Fibroblast of lung (primary cell): ENCODE results near the gene ENTR1. TPM values are rescaled to one million over a fixed set of nuclear protein-coding genes. Genes with fewer than 3 reads are reported as not detected.

Source experiments
- DNase-seq, 2 donors: peaks; one replicate each; pipeline versions ENCODE4 v3.0.0 to v3.0.0-alpha.2; 2010; ENCODE audit warnings: low read depth in 2 of 2
- H2AFZ ChIP-seq: 2 replicates; pipeline ENCODE4 v1.5.1; 2012; ENCODE audit warnings: low read length, control low read depth, inconsistent platforms
- H3K27ac ChIP-seq: 2 replicates; pipeline ENCODE4 v1.5.1; 2011; ENCODE audit warnings: low read length, control low read depth; ENCODE audit not compliant: insufficient read depth
- H3K27me3 ChIP-seq: 2 replicates; pipeline ENCODE4 v1.5.1; 2011; ENCODE audit warnings: mild to moderate bottlenecking, low read length; ENCODE audit not compliant: control insufficient read depth, insufficient read depth
- H3K36me3 ChIP-seq: 2 replicates; pipeline ENCODE4 v1.5.1; 2011; ENCODE audit warnings: low read length; ENCODE audit not compliant: control insufficient read depth, insufficient read depth
- H3K4me1 ChIP-seq: 2 replicates; pipeline ENCODE4 v1.5.1; 2011; ENCODE audit warnings: low read length; ENCODE audit not compliant: control insufficient read depth, insufficient read depth; ENCODE audit errors: extremely low read depth
- H3K4me2 ChIP-seq: 2 replicates; pipeline ENCODE4 v1.5.1; 2011; ENCODE audit warnings: low read length, control low read depth; ENCODE audit not compliant: insufficient read depth; ENCODE audit errors: extremely low read depth
- H3K4me3 ChIP-seq, 4 experiments: fragments of 200-600 bp in 1 of 4; sonication (generic) in 1 of 4; replicated peaks in 1 of 4; 2 replicates each; pipeline ENCODE4 v1.5.1; 2011 to 2016; ENCODE audit warnings: low read length in 4 of 4, low read depth in 3 of 4, mild to moderate bottlenecking in 3 of 4, control low read depth in 2 of 4, inconsistent platforms in 1 of 4, mixed read lengths in 1 of 4; ENCODE audit not compliant: insufficient read depth in 1 of 4; ENCODE audit errors: control extremely low read depth in 1 of 4
- H3K79me2 ChIP-seq: 2 replicates; pipeline ENCODE4 v1.5.1; 2012; ENCODE audit warnings: mild to moderate bottlenecking, low read length, inconsistent platforms; ENCODE audit not compliant: control insufficient read depth, insufficient read depth
- H3K9ac ChIP-seq: 2 replicates; pipeline ENCODE4 v1.5.1; 2011; ENCODE audit warnings: mild to moderate bottlenecking, low read length, control low read depth; ENCODE audit not compliant: insufficient read depth
- H3K9me3 ChIP-seq: 2 replicates; pipeline ENCODE4 v1.5.1; 2012; ENCODE audit warnings: low read depth, low read length; ENCODE audit not compliant: control insufficient read depth, insufficient read depth
- H4K20me1 ChIP-seq: 2 replicates; pipeline ENCODE4 v1.5.1; 2011; ENCODE audit warnings: low read length; ENCODE audit not compliant: control insufficient read depth, insufficient read depth; ENCODE audit errors: extremely low read depth
- CTCF ChIP-seq, 2 donors: IDR thresholded peaks in 1 of 2; conservative IDR thresholded peaks in 1 of 2; 1 replicate in 1 of 2; 2 replicates in 1 of 2; pipeline ENCODE4 v1.5.1; 2011 to 2012; ENCODE audit warnings: low read length in 2 of 2, control low read depth in 1 of 2, inconsistent platforms in 1 of 2, low read depth in 1 of 2, mild to moderate bottlenecking in 1 of 2
- EZH2 ChIP-seq: IDR thresholded peaks from 2 replicates; pipeline ENCODE4 v1.5.1; 2012; ENCODE audit warnings: low read length, control low read depth, mild to moderate bottlenecking; ENCODE audit errors: missing control alignments
- polyA plus RNA-seq, 2 donors: library from polyadenylated mRNA; depleted of rRNA in 1 of 2; stranded (reverse) in 1 of 2; unstranded in 1 of 2; fragments of >200 nt; gene quantifications; 2 replicates each; pipeline ENCODE4 v1.2.1, GENCODE V29; 2011 to 2012; ENCODE audit warnings: missing spikeins in 1 of 2
- total RNA-seq: library from RNA; depleted of rRNA; stranded (reverse); fragments of >200 nt; gene quantifications from 2 replicates; pipeline ENCODE4 v1.2.1, GENCODE V29; 2014

ENTR1 gene
- total and polyA plus RNA-seq, 2 donors (not counting 1 experiment from before 2014, with no cell fraction given), result 24.5 to 31.9 TPM

- no peak for DNase-seq
- peaks cover 48% of the 10 kb centered on the region for H3K36me3 ChIP-seq
- H3K4me3 ChIP-seq, result no peak overlapping the region
- H2AFZ ChIP-seq, result no peak overlapping the region
- no peaks in the 10 kb centered on the region for H4K20me1 ChIP-seq
- no peak overlapping the region for H3K9ac ChIP-seq
- H3K4me1 ChIP-seq, result no peaks in the 10 kb centered on the region
- H3K4me2 ChIP-seq, result no peak overlapping the region
- H3K27ac ChIP-seq, result no peak overlapping the region
- no peaks in the 10 kb centered on the region for H3K79me2 ChIP-seq
- H3K9me3 ChIP-seq, result no peaks in the 10 kb centered on the region
- TF ChIP-seq EZH2, result no peak
- no peak for TF ChIP-seq CTCF (conservative IDR thresholded peaks at IDR 0.05 in 1 of 2, IDR thresholded peaks at IDR 0.05 in 1 of 2; ENCODE audit: low read depth in 1 of 2, low read length in 2 of 2)
- no peaks in the 10 kb centered on the region for H3K27me3 ChIP-seq
Observed at GRCh38 chr9:136456258-136456657, 45.8 kb upstream of the ENTR1 start.

- Histone ChIP-seq H3K79me2 (no peaks in the 10 kb centered on the region), H3K27me3 (no peaks in the 10 kb centered on the region), H3K4me3 (no peak overlapping the region), H3K36me3 (peaks cover 49% of the 10 kb centered on the region), H3K9me3 (no peaks in the 10 kb centered on the region), H3K4me1 (no peaks in the 10 kb centered on the region), H3K9ac (no peak overlapping the region), H4K20me1 (no peaks in the 10 kb centered on the region), H2AFZ (no peak overlapping the region), H3K27ac (no peak overlapping the region), H3K4me2 (no peak overlapping the region)
- TF ChIP-seq EZH2, result no peak
- TF ChIP-seq CTCF (conservative IDR thresholded peaks at IDR 0.05 in 1 of 2, IDR thresholded peaks at IDR 0.05 in 1 of 2; ENCODE audit: low read depth in 1 of 2, low read length in 2 of 2), result no peak
- DNase-seq, result no peak
Observed at GRCh38 chr9:136455043-136456002, 44.9 kb upstream of the ENTR1 start.

GRCh38 chr9:136454026-136454796 lies 43.8 kb upstream of the ENTR1 start:
- peaks cover 42% of the 10 kb centered on the region for H3K36me3 ChIP-seq
- DNase-seq, result no peak
- H3K79me2 ChIP-seq, result no peaks in the 10 kb centered on the region
- no peaks in the 10 kb centered on the region for H3K4me1 ChIP-seq
- no peak overlapping the region for H3K9ac ChIP-seq
- H3K4me3 ChIP-seq, result no peak overlapping the region
- H3K27ac ChIP-seq, result no peak overlapping the region
- H3K27me3 ChIP-seq, result no peaks in the 10 kb centered on the region
- TF ChIP-seq CTCF (conservative IDR thresholded peaks at IDR 0.05 in 1 of 2, IDR thresholded peaks at IDR 0.05 in 1 of 2; ENCODE audit: low read depth in 1 of 2, low read length in 2 of 2), result no peak
- TF ChIP-seq EZH2, result no peak
- no peak overlapping the region for H2AFZ ChIP-seq
- H3K4me2 ChIP-seq, result no peak overlapping the region
- H4K20me1 ChIP-seq, result no peaks in the 10 kb centered on the region
- H3K9me3 ChIP-seq, result no peaks in the 10 kb centered on the region
